GM13976 (cell line): ENCODE data around the gene BPIFB3.

ENCODE experiments used
- DNase-seq: peaks from one replicate; pipeline ENCODE4 v3.0.0; 2012; ENCODE audit warnings: low spot score
- CTCF ChIP-seq: IDR thresholded peaks from 2 replicates; pipeline ENCODE4 v1.5.1; 2012; ENCODE audit warnings: borderline replicate concordance, mild to moderate bottlenecking; ENCODE audit not compliant: insufficient read depth; ENCODE audit errors: extremely low read depth, missing control alignments, control extremely low read depth
- in situ Hi-C: fragments of 300-500 bp; cut with MboI; formaldehyde crosslinking; loops from one replicate; pipeline ENCODE4 v1.12.0; 2022; ENCODE audit warnings: low sequenced_read_pairs, mixed read lengths, inconsistent platforms; ENCODE audit not compliant: unreplicated experiment

The BPIFB3 gene

GRCh38 chr20:33076662-33077372 is 23.1 kb downstream of the BPIFB3 start:
- no peak for TF ChIP-seq CTCF
- DNase-seq = no peak
- in situ Hi-C loops = no loop called here

- TF ChIP-seq CTCF = no peak
- DNase-seq = no peak
- in situ Hi-C loops = no loop called here
Measured at GRCh38 chr20:33079259-33079658, 25.6 kb downstream of the BPIFB3 start, which contains the start of gene BPIFB4. Gene BPIFB4 (plus strand): TSS chr20:33079643. CDS start chr20:33081527, 1,884 bp downstream.

- in situ Hi-C loops = no loop called here
- no peak for TF ChIP-seq CTCF
- DNase-seq = no peak
Measured at GRCh38 chr20:33081411-33082154, 27.9 kb downstream of the BPIFB3 start.

- no peak for TF ChIP-seq CTCF
- in situ Hi-C loops = no loop called here
- DNase-seq = no peak
Measured at GRCh38 chr20:33082546-33082945, 28.8 kb downstream of the BPIFB3 start.

GRCh38 chr20:33083544-33084340 is 30.0 kb downstream of the BPIFB3 start:
- DNase-seq = no peak
- in situ Hi-C loops = no loop called here
- TF ChIP-seq CTCF = no peak

- in situ Hi-C loops = no loop called here
- TF ChIP-seq CTCF = no peak
- no peak for DNase-seq
Measured at GRCh38 chr20:33084722-33085121, 31.0 kb downstream of the BPIFB3 start.
